Thyroid gland (tissue), 4 donors: ENCODE measurements around the gene SMAD3.

ENCODE experiments used
- CTCF ChIP-seq, 6 experiments: fragments of 200-600 bp in 3 of 6; fragments of 450-650 bp in 3 of 6; sonication (generic) in 3 of 6; IDR thresholded peaks; one replicate each; pipeline ENCODE4 v1.5.1; 2016 to 2019; ENCODE audit warnings: antibody characterized with exemption in 6 of 6, mild to moderate bottlenecking in 2 of 6, inconsistent platforms in 1 of 6, moderate library complexity in 1 of 6
- POLR2A ChIP-seq, 2 donors: fragments of 450-650 bp; IDR thresholded peaks; one replicate each; pipeline ENCODE4 v1.6.1; 2017; ENCODE audit warnings: antibody characterized with exemption in 2 of 2, mild to moderate bottlenecking in 2 of 2, moderate library complexity in 1 of 2

DNA sequence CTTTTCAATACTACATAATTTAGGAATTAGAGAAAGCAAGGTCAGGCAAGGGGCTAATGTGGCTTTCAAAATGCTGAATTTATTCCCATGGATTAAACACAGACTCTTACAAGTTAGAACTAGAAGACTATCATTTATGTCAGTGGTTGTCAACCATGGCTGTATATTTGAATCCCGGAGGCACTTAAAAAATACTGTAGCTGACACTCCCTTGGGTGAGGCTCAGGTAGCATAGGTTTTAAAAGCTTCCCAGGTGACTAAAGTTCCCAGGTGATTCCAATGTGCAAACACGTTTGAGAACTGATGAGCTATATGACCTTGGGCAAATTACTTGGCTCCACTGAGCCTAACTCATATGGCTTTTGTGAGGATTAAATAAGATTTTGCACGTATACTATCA is 159.5 kb downstream of the SMAD3 start:
- no peak for TF ChIP-seq CTCF (IDR thresholded peaks at IDR 0.05)
- no peak for TF ChIP-seq POLR2A (IDR thresholded peaks at IDR 0.05)
